ENCODE results near the gene SAMMSON.

SAMMSON gene

DNA sequence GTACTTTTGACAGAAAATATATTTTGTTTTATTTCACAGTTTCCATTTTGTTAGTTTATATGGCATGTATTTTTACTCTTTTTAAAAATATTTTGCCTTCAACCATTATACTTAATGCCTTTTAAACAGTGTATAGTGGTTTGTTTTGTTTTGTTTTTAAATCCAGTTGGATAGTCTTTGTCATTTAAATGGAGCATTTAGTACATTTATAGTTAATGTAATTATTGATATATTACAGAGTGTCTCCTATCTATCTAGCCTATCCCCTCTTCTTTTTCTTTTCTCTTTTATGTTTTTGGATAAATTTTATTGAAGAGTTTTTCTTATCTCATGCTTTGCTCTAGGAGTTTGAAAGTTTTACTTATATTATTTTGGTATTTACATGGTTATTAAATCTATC, 3.6 kb downstream of the SAMMSON start:
- ChIA-PET POLR2A (no interaction called here), CTCF (interaction anchor here (0.6 kb wide), 1 partner anchor 49 kb away, joined by 3 read pairs; no protein-coding TSS in a partner anchor)
- TF ChIP-seq, protein P1, sequence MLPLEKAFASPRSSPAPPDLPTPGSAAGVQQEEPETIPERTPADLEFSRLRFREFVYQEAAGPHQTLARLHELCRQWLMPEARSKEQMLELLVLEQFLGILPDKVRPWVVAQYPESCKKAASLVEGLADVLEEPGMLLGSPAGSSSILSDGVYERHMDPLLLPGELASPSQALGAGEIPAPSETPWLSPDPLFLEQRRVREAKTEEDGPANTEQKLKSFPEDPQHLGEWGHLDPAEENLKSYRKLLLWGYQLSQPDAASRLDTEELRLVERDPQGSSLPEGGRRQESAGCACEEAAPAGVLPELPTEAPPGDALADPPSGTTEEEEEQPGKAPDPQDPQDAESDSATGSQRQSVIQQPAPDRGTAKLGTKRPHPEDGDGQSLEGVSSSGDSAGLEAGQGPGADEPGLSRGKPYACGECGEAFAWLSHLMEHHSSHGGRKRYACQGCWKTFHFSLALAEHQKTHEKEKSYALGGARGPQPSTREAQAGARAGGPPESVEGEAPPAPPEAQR (tag by site-specific recombination; IDR thresholded peaks at IDR 0.05), result no peak
- TF ChIP-seq, protein P2, sequence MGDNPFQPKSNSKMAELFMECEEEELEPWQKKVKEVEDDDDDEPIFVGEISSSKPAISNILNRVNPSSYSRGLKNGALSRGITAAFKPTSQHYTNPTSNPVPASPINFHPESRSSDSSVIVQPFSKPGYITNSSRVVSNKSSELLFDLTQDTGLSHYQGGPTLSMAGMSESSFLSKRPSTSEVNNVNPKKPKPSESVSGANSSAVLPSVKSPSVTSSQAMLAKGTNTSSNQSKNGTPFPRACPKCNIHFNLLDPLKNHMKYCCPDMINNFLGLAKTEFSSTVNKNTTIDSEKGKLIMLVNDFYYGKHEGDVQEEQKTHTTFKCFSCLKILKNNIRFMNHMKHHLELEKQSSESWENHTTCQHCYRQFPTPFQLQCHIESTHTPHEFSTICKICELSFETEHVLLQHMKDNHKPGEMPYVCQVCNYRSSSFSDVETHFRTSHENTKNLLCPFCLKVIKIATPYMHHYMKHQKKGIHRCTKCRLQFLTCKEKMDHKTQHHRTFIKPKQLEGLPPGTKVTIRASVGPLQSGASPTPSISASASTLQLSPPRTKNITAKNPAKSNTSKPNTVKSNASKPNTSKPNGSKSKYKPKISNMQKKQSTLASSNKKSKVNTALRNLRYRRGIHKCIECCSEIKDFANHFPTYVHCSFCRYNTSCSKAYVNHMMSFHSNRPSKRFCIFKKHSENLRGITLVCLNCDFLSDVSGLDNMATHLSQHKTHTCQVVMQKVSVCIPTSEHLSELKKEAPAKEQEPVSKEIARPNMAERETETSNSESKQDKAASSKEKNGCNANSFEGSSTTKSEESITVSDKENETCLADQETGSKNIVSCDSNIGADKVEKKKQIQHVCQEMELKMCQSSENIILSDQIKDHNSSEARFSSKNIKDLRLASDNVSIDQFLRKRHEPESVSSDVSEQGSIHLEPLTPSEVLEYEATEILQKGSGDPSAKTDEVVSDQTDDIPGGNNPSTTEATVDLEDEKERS (tag by site-specific recombination; IDR thresholded peaks at IDR 0.05), result no peak
- TF ChIP-seq MZF1 (tag by site-specific recombination; IDR thresholded peaks at IDR 0.05; ENCODE audit: borderline replicate concordance), result no peak
- TF ChIP-seq, protein P3, sequence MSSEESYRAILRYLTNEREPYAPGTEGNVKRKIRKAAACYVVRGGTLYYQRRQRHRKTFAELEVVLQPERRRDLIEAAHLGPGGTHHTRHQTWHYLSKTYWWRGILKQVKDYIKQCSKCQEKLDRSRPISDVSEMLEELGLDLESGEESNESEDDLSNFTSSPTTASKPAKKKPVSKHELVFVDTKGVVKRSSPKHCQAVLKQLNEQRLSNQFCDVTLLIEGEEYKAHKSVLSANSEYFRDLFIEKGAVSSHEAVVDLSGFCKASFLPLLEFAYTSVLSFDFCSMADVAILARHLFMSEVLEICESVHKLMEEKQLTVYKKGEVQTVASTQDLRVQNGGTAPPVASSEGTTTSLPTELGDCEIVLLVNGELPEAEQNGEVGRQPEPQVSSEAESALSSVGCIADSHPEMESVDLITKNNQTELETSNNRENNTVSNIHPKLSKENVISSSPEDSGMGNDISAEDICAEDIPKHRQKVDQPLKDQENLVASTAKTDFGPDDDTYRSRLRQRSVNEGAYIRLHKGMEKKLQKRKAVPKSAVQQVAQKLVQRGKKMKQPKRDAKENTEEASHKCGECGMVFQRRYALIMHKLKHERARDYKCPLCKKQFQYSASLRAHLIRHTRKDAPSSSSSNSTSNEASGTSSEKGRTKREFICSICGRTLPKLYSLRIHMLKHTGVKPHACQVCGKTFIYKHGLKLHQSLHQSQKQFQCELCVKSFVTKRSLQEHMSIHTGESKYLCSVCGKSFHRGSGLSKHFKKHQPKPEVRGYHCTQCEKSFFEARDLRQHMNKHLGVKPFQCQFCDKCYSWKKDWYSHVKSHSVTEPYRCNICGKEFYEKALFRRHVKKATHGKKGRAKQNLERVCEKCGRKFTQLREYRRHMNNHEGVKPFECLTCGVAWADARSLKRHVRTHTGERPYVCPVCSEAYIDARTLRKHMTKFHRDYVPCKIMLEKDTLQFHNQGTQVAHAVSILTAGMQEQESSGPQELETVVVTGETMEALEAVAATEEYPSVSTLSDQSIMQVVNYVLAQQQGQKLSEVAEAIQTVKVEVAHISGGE (tag by site-specific recombination; conservative IDR thresholded peaks at IDR 0.05; ENCODE audit: low read depth), result no peak
- no peak overlapping the region for H3K4me3 ChIP-seq (ENCODE audit: low read depth, low read length)
- no peaks in the 10 kb centered on the region for H3K36me3 ChIP-seq (ENCODE audit: control insufficient read depth in 2 of 2, insufficient read depth in 1 of 2, low read length in 2 of 2)
- no peaks in the 10 kb centered on the region for H3K4me1 ChIP-seq (ENCODE audit: control insufficient read depth, insufficient read depth, low read length)
- no peaks in the 10 kb centered on the region for H3K9me3 ChIP-seq (ENCODE audit: control insufficient read depth, insufficient read depth, low read depth, low read length)
- no peak overlapping the region for H3K27ac ChIP-seq (ENCODE audit: extremely low read depth, low read depth, low read length)

DNA sequence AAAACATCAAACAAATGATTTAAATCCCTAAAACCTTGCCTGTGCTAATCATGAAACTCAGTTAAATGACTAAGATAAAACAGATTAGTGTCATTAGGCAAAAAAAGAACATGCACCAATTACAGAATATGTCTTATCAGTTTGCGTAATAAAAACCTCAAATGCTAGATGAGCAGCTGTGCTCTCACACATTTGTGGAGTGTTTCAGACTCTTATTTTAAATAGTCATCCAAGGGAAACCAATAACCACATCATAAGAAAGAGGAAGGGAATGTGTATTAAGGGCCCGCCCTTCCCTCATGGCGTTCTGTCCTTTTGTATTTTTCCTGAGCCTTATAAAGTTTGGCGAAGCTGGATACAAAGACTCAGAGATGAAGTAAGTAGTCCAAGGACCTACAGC, 6.6 kb downstream of the SAMMSON start:
- H3K4me3 ChIP-seq (ENCODE audit: low read depth, low read length), result no peak overlapping the region
- TF ChIP-seq ZNF701 (tag by site-specific recombination; IDR thresholded peaks at IDR 0.05) (no peak), SETDB1 (IDR thresholded peaks at IDR 0.05; ENCODE audit: insufficient read length, low read length) (no peak), SCRT1 (tag by site-specific recombination; IDR thresholded peaks at IDR 0.05; ENCODE audit: borderline replicate concordance) (no peak), ZNF169 (tag by site-specific recombination; IDR thresholded peaks at IDR 0.05) (no peak), ZNF677 (tag by site-specific recombination; IDR thresholded peaks at IDR 0.05) (no peak), HOXD13 (CRISPR knock-in tag; IDR thresholded peaks at IDR 0.05; ENCODE audit: borderline replicate concordance) (no peak), ZNF311 (tag by site-specific recombination; IDR thresholded peaks at IDR 0.05; ENCODE audit: borderline replicate concordance) (no peak), ZBTB17 (tag by site-specific recombination; IDR thresholded peaks at IDR 0.05) (no peak), ZNF600 (tag by site-specific recombination; IDR thresholded peaks at IDR 0.05) (no peak), MZF1 (tag by site-specific recombination; IDR thresholded peaks at IDR 0.05; ENCODE audit: borderline replicate concordance) (no peak)
- TF ChIP-seq, protein P4, sequence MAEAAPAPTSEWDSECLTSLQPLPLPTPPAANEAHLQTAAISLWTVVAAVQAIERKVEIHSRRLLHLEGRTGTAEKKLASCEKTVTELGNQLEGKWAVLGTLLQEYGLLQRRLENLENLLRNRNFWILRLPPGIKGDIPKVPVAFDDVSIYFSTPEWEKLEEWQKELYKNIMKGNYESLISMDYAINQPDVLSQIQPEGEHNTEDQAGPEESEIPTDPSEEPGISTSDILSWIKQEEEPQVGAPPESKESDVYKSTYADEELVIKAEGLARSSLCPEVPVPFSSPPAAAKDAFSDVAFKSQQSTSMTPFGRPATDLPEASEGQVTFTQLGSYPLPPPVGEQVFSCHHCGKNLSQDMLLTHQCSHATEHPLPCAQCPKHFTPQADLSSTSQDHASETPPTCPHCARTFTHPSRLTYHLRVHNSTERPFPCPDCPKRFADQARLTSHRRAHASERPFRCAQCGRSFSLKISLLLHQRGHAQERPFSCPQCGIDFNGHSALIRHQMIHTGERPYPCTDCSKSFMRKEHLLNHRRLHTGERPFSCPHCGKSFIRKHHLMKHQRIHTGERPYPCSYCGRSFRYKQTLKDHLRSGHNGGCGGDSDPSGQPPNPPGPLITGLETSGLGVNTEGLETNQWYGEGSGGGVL (tag by site-specific recombination; IDR thresholded peaks at IDR 0.05), result no peak
- TF ChIP-seq, protein P5, sequence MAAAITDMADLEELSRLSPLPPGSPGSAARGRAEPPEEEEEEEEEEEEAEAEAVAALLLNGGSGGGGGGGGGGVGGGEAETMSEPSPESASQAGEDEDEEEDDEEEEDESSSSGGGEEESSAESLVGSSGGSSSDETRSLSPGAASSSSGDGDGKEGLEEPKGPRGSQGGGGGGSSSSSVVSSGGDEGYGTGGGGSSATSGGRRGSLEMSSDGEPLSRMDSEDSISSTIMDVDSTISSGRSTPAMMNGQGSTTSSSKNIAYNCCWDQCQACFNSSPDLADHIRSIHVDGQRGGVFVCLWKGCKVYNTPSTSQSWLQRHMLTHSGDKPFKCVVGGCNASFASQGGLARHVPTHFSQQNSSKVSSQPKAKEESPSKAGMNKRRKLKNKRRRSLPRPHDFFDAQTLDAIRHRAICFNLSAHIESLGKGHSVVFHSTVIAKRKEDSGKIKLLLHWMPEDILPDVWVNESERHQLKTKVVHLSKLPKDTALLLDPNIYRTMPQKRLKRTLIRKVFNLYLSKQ (tag by site-specific recombination; IDR thresholded peaks at IDR 0.05; ENCODE audit: borderline replicate concordance), result no peak
- TF ChIP-seq, protein P6, sequence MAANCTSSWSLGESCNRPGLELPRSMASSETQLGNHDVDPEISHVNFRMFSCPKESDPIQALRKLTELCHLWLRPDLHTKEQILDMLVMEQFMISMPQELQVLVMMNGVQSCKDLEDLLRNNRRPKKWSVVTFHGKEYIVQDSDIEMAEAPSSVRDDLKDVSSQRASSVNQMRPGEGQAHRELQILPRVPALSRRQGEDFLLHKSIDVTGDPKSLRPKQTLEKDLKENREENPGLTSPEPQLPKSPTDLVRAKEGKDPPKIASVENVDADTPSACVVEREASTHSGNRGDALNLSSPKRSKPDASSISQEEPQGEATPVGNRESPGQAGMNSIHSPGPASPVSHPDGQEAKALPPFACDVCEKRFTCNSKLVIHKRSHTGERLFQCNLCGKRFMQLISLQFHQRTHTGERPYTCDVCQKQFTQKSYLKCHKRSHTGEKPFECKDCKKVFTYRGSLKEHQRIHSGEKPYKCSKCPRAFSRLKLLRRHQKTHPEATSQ (tag by site-specific recombination; IDR thresholded peaks at IDR 0.05), result no peak
- TF ChIP-seq, protein P7, sequence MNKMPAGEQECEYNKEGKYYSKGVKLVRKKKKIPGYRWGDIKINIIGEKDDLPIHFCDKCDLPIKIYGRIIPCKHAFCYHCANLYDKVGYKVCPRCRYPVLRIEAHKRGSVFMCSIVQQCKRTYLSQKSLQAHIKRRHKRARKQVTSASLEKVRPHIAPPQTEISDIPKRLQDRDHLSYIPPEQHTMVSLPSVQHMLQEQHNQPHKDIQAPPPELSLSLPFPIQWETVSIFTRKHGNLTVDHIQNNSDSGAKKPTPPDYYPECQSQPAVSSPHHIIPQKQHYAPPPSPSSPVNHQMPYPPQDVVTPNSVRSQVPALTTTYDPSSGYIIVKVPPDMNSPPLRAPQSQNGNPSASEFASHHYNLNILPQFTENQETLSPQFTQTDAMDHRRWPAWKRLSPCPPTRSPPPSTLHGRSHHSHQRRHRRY (tag by site-specific recombination; IDR thresholded peaks at IDR 0.05), result no peak
- TF ChIP-seq, protein P8, sequence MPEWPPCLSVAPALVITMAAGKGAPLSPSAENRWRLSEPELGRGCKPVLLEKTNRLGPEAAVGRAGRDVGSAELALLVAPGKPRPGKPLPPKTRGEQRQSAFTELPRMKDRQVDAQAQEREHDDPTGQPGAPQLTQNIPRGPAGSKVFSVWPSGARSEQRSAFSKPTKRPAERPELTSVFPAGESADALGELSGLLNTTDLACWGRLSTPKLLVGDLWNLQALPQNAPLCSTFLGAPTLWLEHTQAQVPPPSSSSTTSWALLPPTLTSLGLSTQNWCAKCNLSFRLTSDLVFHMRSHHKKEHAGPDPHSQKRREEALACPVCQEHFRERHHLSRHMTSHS (tag by site-specific recombination; IDR thresholded peaks at IDR 0.05), result no peak
- no peaks in the 10 kb centered on the region for H3K4me1 ChIP-seq (ENCODE audit: control insufficient read depth, insufficient read depth, low read length)
- no peaks in the 10 kb centered on the region for H3K9me3 ChIP-seq (ENCODE audit: control insufficient read depth, insufficient read depth, low read depth, low read length)
- POLR2A ChIA-PET, result no interaction called here
- H3K36me3 ChIP-seq (ENCODE audit: control insufficient read depth in 2 of 2, insufficient read depth in 1 of 2, low read length in 2 of 2), result no peaks in the 10 kb centered on the region
- no peak overlapping the region for H3K27ac ChIP-seq (ENCODE audit: extremely low read depth, low read depth, low read length)
- CTCF ChIA-PET, result interaction anchor here (0.6 to 0.7 kb wide), 2 partner anchors 12 to 114 kb away, joined by 3 read pairs; no protein-coding TSS in a partner anchor
